Activated CD4-positive, CD25-positive, alpha-beta regulatory T cell treated with anti-CD3 and anti-CD28 coated beads, Interleukin-2, amount 50 U/mL, for 72 hours (primary cell): ENCODE measurements around the gene LCTL.
A peak's percentile ranks its signal among the peaks of the same experiment; 100 is the strongest.
"Not testable (repeated sequence)": the region's sequence is repeated elsewhere in the genome, so short reads cannot be mapped to it uniquely, and the experiment has no call there.

Source experiments
- DNase-seq: peaks from one replicate; pipeline ENCODE4 v3.0.0; 2021

LCTL gene

GRCh38 chr15:66590435-66590834 is 24.6 kb upstream of the LCTL start:
- no peak for DNase-seq

GRCh38 chr15:66589429-66589828 is 23.6 kb upstream of the LCTL start:
- not testable (repeated sequence) for DNase-seq

- no peak for DNase-seq
These were observed 23.2 kb upstream of the LCTL start for GRCh38 chr15:66588971-66589370.

GRCh38 chr15:66588537-66588936 is 22.7 kb upstream of the LCTL start:
- no peak for DNase-seq

GRCh38 chr15:66587749-66588148 is 22.0 kb upstream of the LCTL start:
- DNase-seq: no peak

- no peak for DNase-seq
These were observed 21.2 kb upstream of the LCTL start for GRCh38 chr15:66587020-66587419.

- no peak for DNase-seq
These were observed 20.6 kb upstream of the LCTL start for GRCh38 chr15:66586155-66586976.

GRCh38 chr15:66581972-66582537 is 16.3 kb upstream of the LCTL start:
- DNase-seq: no peak

- DNase-seq: no peak
These were observed 14.8 kb upstream of the LCTL start for GRCh38 chr15:66580643-66581042.

GRCh38 chr15:66578286-66578875 is 12.6 kb upstream of the LCTL start:
- DNase-seq: no peak

- no peak for DNase-seq
These were observed 8.8 kb upstream of the LCTL start for GRCh38 chr15:66574596-66574950.

GRCh38 chr15:66573719-66574595 is 8.2 kb upstream of the LCTL start:
- DNase-seq: no peak

GRCh38 chr15:66573348-66573718 is 7.5 kb upstream of the LCTL start:
- DNase-seq: no peak

- peak; percentile 3 for DNase-seq
These were observed 6.3 kb upstream of the LCTL start for GRCh38 chr15:66572146-66572545.

- no peak for DNase-seq
These were observed 5.2 kb upstream of the LCTL start for GRCh38 chr15:66570842-66571478.

- DNase-seq: no peak
These were observed 4.5 kb upstream of the LCTL start for GRCh38 chr15:66570327-66570726.

- DNase-seq: no peak
These were observed 3.8 kb upstream of the LCTL start for GRCh38 chr15:66569461-66570137.

GRCh38 chr15:66567897-66568296 is 2.1 kb upstream of the LCTL start:
- DNase-seq: no peak

GRCh38 chr15:66566963-66567531 is 1.2 kb upstream of the LCTL start:
- DNase-seq: peak; percentile 37

- DNase-seq: no peak
These were observed 607 bp downstream of the LCTL start for GRCh38 chr15:66565141-66565641.

GRCh38 chr15:66564136-66565041 is 1.4 kb downstream of the LCTL start:
- no peak for DNase-seq
